CD14-positive monocyte (primary cell): ENCODE data around the gene EPB41L4B. TPM values are rescaled to one million over a fixed set of nuclear protein-coding genes. Genes with fewer than 3 reads are reported as not detected.

Experiments
- DNase-seq, 3 donors: peaks; one replicate each; pipeline ENCODE4 v3.0.0-alpha.2; 2011 to 2022
- H2AFZ ChIP-seq: 2 replicates; pipeline ENCODE4 v1.6.0; 2012; ENCODE audit warnings: mild to moderate bottlenecking, low read depth, low read length, inconsistent platforms; ENCODE audit not compliant: insufficient read depth, poor library complexity, severe bottlenecking
- H3K27ac ChIP-seq, 2 donors: 1 replicate in 1 of 2; 2 replicates in 1 of 2; pipeline ENCODE4 v1.5.1; 2012 to 2013; ENCODE audit warnings: low read length in 2 of 2, control low read depth in 1 of 2, inconsistent platforms in 1 of 2, low read depth in 1 of 2, mild to moderate bottlenecking in 1 of 2
- H3K27me3 ChIP-seq, 2 donors: one replicate each; pipeline versions ENCODE4 v1.6.0 to v1.6.1; 2011 to 2013; ENCODE audit warnings: low read length in 2 of 2; ENCODE audit not compliant: control insufficient read depth in 2 of 2, insufficient read depth in 2 of 2
- H3K36me3 ChIP-seq, 2 donors: replicated peaks in 1 of 2; 1 replicate in 1 of 2; 2 replicates in 1 of 2; pipeline versions ENCODE4 v1.5.1 to v1.6.1; 2012 to 2013; ENCODE audit warnings: low read length in 2 of 2, control low read depth in 1 of 2, inconsistent platforms in 1 of 2, mild to moderate bottlenecking in 1 of 2; ENCODE audit not compliant: insufficient read depth in 2 of 2, control insufficient read depth in 1 of 2
- H3K4me1 ChIP-seq, 2 donors: 1 replicate in 1 of 2; 2 replicates in 1 of 2; pipeline versions ENCODE4 v1.5.1 to v1.6.1; 2012 to 2013; ENCODE audit warnings: low read length in 2 of 2, control low read depth in 1 of 2, inconsistent platforms in 1 of 2, mild to moderate bottlenecking in 1 of 2, moderate library complexity in 1 of 2; ENCODE audit not compliant: insufficient read depth in 2 of 2, control insufficient read depth in 1 of 2
- H3K4me2 ChIP-seq: replicated peaks from 2 replicates; pipeline ENCODE3; 2012; ENCODE audit warnings: low read length, moderate library complexity, mild to moderate bottlenecking; ENCODE audit not compliant: poor library complexity, severe bottlenecking; ENCODE audit errors: extremely low read depth
- H3K4me3 ChIP-seq, 3 experiments: fragments of 200-600 bp in 1 of 3; sonication (generic) in 1 of 3; replicated peaks in 1 of 3; 1 replicate in 2 of 3; 2 replicates in 1 of 3; pipeline ENCODE4 v1.5.1; 2011 to 2013; ENCODE audit warnings: low read length in 3 of 3, mild to moderate bottlenecking in 3 of 3, control low read depth in 2 of 3, low read depth in 2 of 3, inconsistent platforms in 1 of 3, moderate library complexity in 1 of 3
- H3K79me2 ChIP-seq: 2 replicates; pipeline ENCODE4 v1.6.0; 2012; ENCODE audit warnings: mild to moderate bottlenecking, control low read depth, inconsistent platforms, low read length, moderate library complexity; ENCODE audit not compliant: insufficient read depth
- H3K9ac ChIP-seq: 2 replicates; pipeline ENCODE4 v1.6.0; 2017; ENCODE audit warnings: low read length, mild to moderate bottlenecking; ENCODE audit not compliant: insufficient read depth, poor library complexity, severe bottlenecking
- H3K9me3 ChIP-seq, 2 donors: replicated peaks in 1 of 2; 1 replicate in 1 of 2; 2 replicates in 1 of 2; pipeline versions ENCODE4 v1.5.1 to v1.6.1; 2012 to 2013; ENCODE audit warnings: low read length in 2 of 2, control low read depth in 1 of 2; ENCODE audit not compliant: control insufficient read depth in 1 of 2, insufficient read depth in 1 of 2
- H4K20me1 ChIP-seq: 2 replicates; pipeline ENCODE4 v1.6.0; 2012; ENCODE audit warnings: mild to moderate bottlenecking, low read length, control low read depth, moderate library complexity; ENCODE audit not compliant: insufficient read depth
- H3K27ac Mint-ChIP-seq, 7 donors: one replicate each; pipeline ENCODE4 v1.8.0; 2020; ENCODE audit warnings: mild to moderate bottlenecking in 7 of 7, mixed read lengths in 7 of 7, moderate library complexity in 6 of 7, inconsistent platforms in 2 of 7
- H3K27me3 Mint-ChIP-seq, 3 donors: one replicate each; pipeline ENCODE4 v1.8.0; 2021 to 2022; ENCODE audit warnings: low read depth in 3 of 3, mild to moderate bottlenecking in 3 of 3, mixed read lengths in 3 of 3, moderate library complexity in 3 of 3, inconsistent platforms in 1 of 3
- H3K36me3 Mint-ChIP-seq, 2 donors: one replicate each; pipeline ENCODE4 v1.8.0; 2020; ENCODE audit warnings: mixed read lengths in 2 of 2, inconsistent platforms in 1 of 2, mild to moderate bottlenecking in 1 of 2
- H3K4me1 Mint-ChIP-seq: one replicate; pipeline ENCODE4 v1.8.0; 2020; ENCODE audit warnings: mild to moderate bottlenecking, mixed read lengths
- H3K4me3 Mint-ChIP-seq, 2 donors: one replicate each; pipeline ENCODE4 v1.8.0; 2020; ENCODE audit warnings: mild to moderate bottlenecking in 2 of 2, mixed read lengths in 2 of 2, moderate library complexity in 1 of 2
- H3K9me3 Mint-ChIP-seq, 7 donors: one replicate each; pipeline ENCODE4 v1.8.0; 2020 to 2022; ENCODE audit warnings: mixed read lengths in 7 of 7, mild to moderate bottlenecking in 6 of 7, moderate library complexity in 6 of 7, inconsistent platforms in 2 of 7
- CTCF ChIP-seq: fragments of 200-600 bp; IDR thresholded peaks from one replicate; pipeline ENCODE4 v1.8.0; 2022; ENCODE audit warnings: antibody characterized with exemption, mild to moderate bottlenecking
- WGBS: methylation state at CpG from one replicate; pipeline ENCODE4 v1.1.5; 2013; ENCODE audit warnings: missing lambda C conversion rate; ENCODE audit not compliant: insufficient coverage; 5-methylcytosine and 5-hydroxymethylcytosine counted together
- intact Hi-C, 2 donors: fragments of 100-400 bp; cut with micrococcal nuclease; formaldehyde crosslinking; loops; one replicate each; pipeline versions ENCODE4 v1.15.0 to v1.15.1; 2023
- polyA plus RNA-seq, 3 donors: library from polyadenylated mRNA; depleted of rRNA in 1 of 3; unstranded in 2 of 3; stranded (reverse) in 1 of 3; fragments of 300-500 nt in 2 of 3; fragments of >200 nt in 1 of 3; fragmentation: Illumina TruSeq in 2 of 3; gene quantifications; 1 replicate in 2 of 3; 2 replicates in 1 of 3; pipeline ENCODE4 v1.2.3, GENCODE V29; 2012 to 2021

The EPB41L4B gene
- polyA plus RNA-seq, 3 donors = not detected

GRCh38 chr9:109149089-109149488 lies 171.8 kb downstream of the EPB41L4B start:
- Mint-ChIP-seq H3K36me3 (no peaks in the 10 kb centered on the region), H3K4me1 (peaks cover under 1% of the 10 kb centered on the region), H3K9me3 (peaks cover 4 to 27% (median 18%) of the 10 kb centered on the region in 7 donors), H3K27ac (no peak overlapping the region), H3K27me3 (peaks cover 4 to 20% (median 11%) of the 10 kb centered on the region in 3 donors), H3K4me3 (no peak overlapping the region)
- TF ChIP-seq CTCF = no peak
- DNase-seq = no peak
- no peak overlapping the region for H3K9ac ChIP-seq
- no peak overlapping the region for H3K27ac ChIP-seq
- H3K27me3 ChIP-seq = peaks cover 0 to 6% of the 10 kb centered on the region in 2 donors
- peaks cover 12 to 14% of the 10 kb centered on the region in 2 donors for H3K9me3 ChIP-seq
- no peak overlapping the region for H3K4me3 ChIP-seq
- WGBS = 92% methylated on average over 3 of the region's 5 CpGs
- H2AFZ ChIP-seq = no peak overlapping the region
- intact Hi-C loops = no loop called here
- H3K36me3 ChIP-seq = no peaks in the 10 kb centered on the region
- H3K79me2 ChIP-seq = no peaks in the 10 kb centered on the region
- peaks cover 0 to under 1% of the 10 kb centered on the region in 2 donors for H3K4me1 ChIP-seq
- no peaks in the 10 kb centered on the region for H4K20me1 ChIP-seq
- H3K4me2 ChIP-seq = no peak overlapping the region

GRCh38 chr9:109145051-109145450 lies 175.8 kb downstream of the EPB41L4B start:
- 86% methylated on average over 2 of the region's 6 CpGs for WGBS
- peaks cover 0 to 6% of the 10 kb centered on the region in 2 donors for H3K27me3 ChIP-seq

More at GRCh38 chr9:109145051-109145450, 175.8 kb downstream of the EPB41L4B start:
- H3K27ac ChIP-seq = no peak overlapping the region
- Mint-ChIP-seq H3K4me1 (peaks cover 4% of the 10 kb centered on the region), H3K27me3 (peaks cover 6 to 18% (median 13%) of the 10 kb centered on the region in 3 donors), H3K27ac (no peak overlapping the region), H3K36me3 (no peaks in the 10 kb centered on the region), H3K4me3 (no peak overlapping the region), H3K9me3 (peaks cover 0 to under 1% (median 0%) of the 10 kb centered on the region in 7 donors)
- H3K36me3 ChIP-seq = no peaks in the 10 kb centered on the region
- no peak overlapping the region for H2AFZ ChIP-seq
- no peaks in the 10 kb centered on the region for H3K9me3 ChIP-seq
- DNase-seq = no peak
- H3K4me2 ChIP-seq = no peak overlapping the region
- H3K9ac ChIP-seq = no peak overlapping the region
- no peak for TF ChIP-seq CTCF
- H3K4me1 ChIP-seq = peaks cover 0 to 4% of the 10 kb centered on the region in 2 donors
- H4K20me1 ChIP-seq = no peaks in the 10 kb centered on the region
- intact Hi-C loops = no loop called here
- no peak overlapping the region for H3K4me3 ChIP-seq
- no peaks in the 10 kb centered on the region for H3K79me2 ChIP-seq
